PFSK-1 (cell line): ENCODE measurements around the gene GSN.

Source experiments
- FOXP2 ChIP-seq: optimal IDR thresholded peaks from 2 replicates; pipeline ENCODE3; 2011; ENCODE audit warnings: borderline replicate concordance, control low read depth, inconsistent platforms; ENCODE audit not compliant: insufficient read depth; ENCODE audit errors: extremely low read length, extremely low read depth
- POLR2AphosphoS5 ChIP-seq: IDR thresholded peaks from 2 replicates; pipeline ENCODE4 v1.6.1; 2012; ENCODE audit warnings: low read depth, mild to moderate bottlenecking, control low read depth, low read length, moderate library complexity
- REST ChIP-seq, 2 experiments: IDR thresholded peaks; 2 replicates each; pipeline versions ENCODE4 v1.6.1 to v1.8.0; 2011 to 2012; ENCODE audit warnings: low read depth in 2 of 2, low read length in 2 of 2, control low read depth in 1 of 2, inconsistent platforms in 1 of 2, mild to moderate bottlenecking in 1 of 2, moderate library complexity in 1 of 2; ENCODE audit not compliant: insufficient read depth in 1 of 2
- SIN3A ChIP-seq: IDR thresholded peaks from 2 replicates; pipeline ENCODE4 v1.6.1; 2012; ENCODE audit warnings: mild to moderate bottlenecking, low read length, moderate library complexity, borderline replicate concordance; ENCODE audit not compliant: insufficient read depth
- TAF1 ChIP-seq: IDR thresholded peaks from 2 replicates; pipeline ENCODE4 v1.6.1; 2012; ENCODE audit warnings: low read length, control low read depth, borderline replicate concordance; ENCODE audit not compliant: insufficient read depth

- TF ChIP-seq POLR2AphosphoS5 (no peak), REST (IDR thresholded peaks at IDR 0.05; ENCODE audit: insufficient read depth in 1 of 2, low read depth in 2 of 2, low read length in 2 of 2) (no peak), TAF1 (no peak), SIN3A (no peak), FOXP2 (no peak)
These were observed 54.2 kb downstream of the GSN start for GRCh38 chr9:121322037-121322736.
